ENCODE measurements around the gene AHI1. TPM values are rescaled to one million over a fixed set of nuclear protein-coding genes. Genes with fewer than 3 reads are reported as not detected.

AHI1 gene
- total and polyA plus RNA-seq, 2 of the 13 experiments (the other 11 are each of a cell fraction or from before 2014, with no cell fraction given): 7.2 to 18.6 TPM

- TF ChIP-seq HOMEZ (CRISPR knock-in tag; IDR thresholded peaks at IDR 0.05; ENCODE audit: low read depth) (no peak), ZNF891 (CRISPR knock-in tag; IDR thresholded peaks at IDR 0.05) (no peak), ZBTB34 (CRISPR knock-in tag; IDR thresholded peaks at IDR 0.05) (no peak), ZNF557 (CRISPR knock-in tag; IDR thresholded peaks at IDR 0.05) (no peak), KDM5B (CRISPR knock-in tag; IDR thresholded peaks at IDR 0.05; ENCODE audit: borderline replicate concordance) (no peak), ZNF234 (CRISPR knock-in tag; conservative IDR thresholded peaks at IDR 0.05) (no peak), CBX2 (IDR thresholded peaks at IDR 0.05; ENCODE audit: low read depth, low read length) (no peak), CBX2 (CRISPR knock-in tag; IDR thresholded peaks at IDR 0.05; ENCODE audit: low read depth) (no peak)
These were observed 149.7 kb downstream of the AHI1 start (continued) for GRCh38 chr6:135347887-135348286.

- Histone ChIP-seq H2AFZ (ENCODE audit: low read length) (no peak overlapping the region), H3K9ac (ENCODE audit: insufficient read depth, low read depth, low read length) (no peak overlapping the region), H3K9me3 (ENCODE audit: low read length) (no peaks in the 10 kb centered on the region), H3K4me1 (ENCODE audit: insufficient read depth, low read length) (no peaks in the 10 kb centered on the region), H3K4me2 (ENCODE audit: low read depth, low read length) (no peak overlapping the region), H3K4me3 (replicated peaks in 1 of 3; ENCODE audit: insufficient read depth in 1 of 3, low read depth in 2 of 3, low read length in 3 of 3) (no peak overlapping the region), H4K20me1 (ENCODE audit: insufficient read depth, low read length) (no peaks in the 10 kb centered on the region), H3K27ac (ENCODE audit: extremely low read length, insufficient read depth, low read length) (no peak overlapping the region), H3K36me3 (replicated peaks in 1 of 2; ENCODE audit: control insufficient read depth in 1 of 2, insufficient read depth in 2 of 2, low read length in 2 of 2) (no peaks in the 10 kb centered on the region), H3K27me3 (ENCODE audit: control insufficient read depth in 1 of 2, insufficient read depth in 2 of 2, low read length in 2 of 2) (no peaks in the 10 kb centered on the region), H3K79me2 (ENCODE audit: insufficient read depth, low read length) (no peaks in the 10 kb centered on the region)
- ATAC-seq (no peak), DNase-seq (ENCODE audit: low spot score) (no peak), FAIRE-seq (no peak)
- POLR2A ChIA-PET: no interaction called here
- intact Hi-C loops (cut with micrococcal nuclease; ENCODE audit: unreplicated experiment): no loop called here
- in situ Hi-C loops (cut with HindIII; ENCODE audit: extremely low pct_ligation_motif_present, low pct_unique_long_range_greater_than_20kb): no loop called here
- no TSS peak for BruUV-seq (replicated peaks)
- CTCF ChIA-PET (ENCODE audit: low intra/inter-chr PET ratio, low total read pairs): no interaction called here
- 88% methylated on average over 1 of the region's 1 CpG for WGBS (ENCODE audit: low lambda C conversion rate)
- no peak for TF ChIP-seq FUBP1 (CRISPR knock-in tag; IDR thresholded peaks at IDR 0.05; ENCODE audit: borderline replicate concordance)
- no peak for TF ChIP-seq ZNF766 (CRISPR knock-in tag; IDR thresholded peaks at IDR 0.05; ENCODE audit: borderline replicate concordance)
- TF ChIP-seq RFXAP (CRISPR knock-in tag; IDR thresholded peaks at IDR 0.05; ENCODE audit: borderline replicate concordance): no peak
- no peak for TF ChIP-seq ZFY (CRISPR knock-in tag; IDR thresholded peaks at IDR 0.05)
- TF ChIP-seq FOXK1 (CRISPR knock-in tag; IDR thresholded peaks at IDR 0.05; ENCODE audit: borderline replicate concordance, low read depth): no peak
These were observed 150.8 kb downstream of the AHI1 start for GRCh38 chr6:135346747-135347146.
